Suprapubic skin (tissue), 4 donors: ENCODE measurements around the gene CD207.

Experiments used
- CTCF ChIP-seq, 2 donors: fragments of 200-600 bp in 1 of 2; fragments of 450-650 bp in 1 of 2; sonication (generic) in 1 of 2; IDR thresholded peaks; one replicate each; pipeline ENCODE4 v1.5.1; 2016 to 2019; ENCODE audit warnings: antibody characterized with exemption in 2 of 2, mild to moderate bottlenecking in 1 of 2, moderate library complexity in 1 of 2
- EP300 ChIP-seq: sonication (generic); formaldehyde crosslinking; IDR thresholded peaks from one replicate; pipeline ENCODE4 v1.6.1; 2017; ENCODE audit warnings: antibody characterized with exemption
- POLR2A ChIP-seq, 2 donors: fragments of 450-650 bp; IDR thresholded peaks; one replicate each; pipeline ENCODE4 v1.6.1; 2017; ENCODE audit warnings: antibody characterized with exemption in 2 of 2, mild to moderate bottlenecking in 2 of 2, moderate library complexity in 2 of 2
- POLR2AphosphoS5 ChIP-seq, 3 donors: sonication (generic); formaldehyde crosslinking; IDR thresholded peaks; one replicate each; pipeline ENCODE4 v1.6.1; 2017; ENCODE audit warnings: antibody characterized with exemption in 3 of 3

- TF ChIP-seq CTCF (IDR thresholded peaks at IDR 0.05), result no peak
- no peak for TF ChIP-seq POLR2A (IDR thresholded peaks at IDR 0.05)
- no peak for TF ChIP-seq EP300
- no peak for TF ChIP-seq POLR2AphosphoS5 (IDR thresholded peaks at IDR 0.05)
Observed at GRCh38 chr2:70830366-70830765, 5.2 kb downstream of the CD207 start.
